H1 (cell line): Measurements from ENCODE around the gene MCC. TPM values are rescaled to one million over a fixed set of nuclear protein-coding genes. Genes with fewer than 3 reads are reported as not detected.
"Not testable (repeated sequence)": the region's sequence is repeated elsewhere in the genome, so short reads cannot be mapped to it uniquely, and the experiment has no call there.

ENCODE experiments used
- CTCF ChIA-PET: fragments of 300-600 bp; sonication (Branson Sonifier 250); formaldehyde crosslinking; loops from one replicate; lab custom pipeline; 2021; ENCODE audit not compliant: partially characterized antibody; lab: Charles Lee
- POLR2A ChIA-PET: fragments of 300-600 bp; sonication (Branson Sonifier 250); formaldehyde crosslinking; loops from one replicate; lab custom pipeline; 2021; ENCODE audit warnings: inconsistent platforms; ENCODE audit not compliant: partially characterized antibody; lab: Charles Lee
- DNase-seq, 2 experiments: peaks; one replicate each; pipeline versions ENCODE4 v3.0.0 to v3.0.0-alpha.2; 2010 to 2022; ENCODE audit warnings: low spot score in 2 of 2, low read depth in 1 of 2, mixed read lengths in 1 of 2
- FAIRE-seq: peaks from 2 replicates; lab custom pipeline; 2011; peaks lifted over from hg19 to GRCh38; lab: Jason Lieb, UNC
- H2AFZ ChIP-seq: 2 replicates; pipeline ENCODE4 v1.8.1; 2012; ENCODE audit warnings: low read length, inconsistent platforms
- H2AK5ac ChIP-seq: 2 replicates; pipeline ENCODE4 v1.6.1; 2013; ENCODE audit warnings: low read depth, low read length
- H2BK120ac ChIP-seq: replicated peaks from 2 replicates; pipeline ENCODE3; 2013; ENCODE audit warnings: low read depth, low read length, inconsistent platforms
- H2BK12ac ChIP-seq: 2 replicates; pipeline ENCODE4 v1.6.1; 2013; ENCODE audit warnings: low read depth, low read length
- H2BK15ac ChIP-seq: 2 replicates; pipeline ENCODE4 v1.6.1; 2013; ENCODE audit warnings: low read length
- H2BK20ac ChIP-seq: 2 replicates; pipeline ENCODE4 v1.6.1; 2013; ENCODE audit warnings: low read length
- H2BK5ac ChIP-seq: 2 replicates; pipeline ENCODE4 v1.6.1; 2013; ENCODE audit warnings: low read depth, low read length
- H3K14ac ChIP-seq: 2 replicates; pipeline ENCODE4 v1.6.1; 2013; ENCODE audit warnings: inconsistent platforms; ENCODE audit not compliant: insufficient read length
- H3K18ac ChIP-seq: 2 replicates; pipeline ENCODE4 v1.6.1; 2013; ENCODE audit warnings: low read length; ENCODE audit errors: extremely low read depth
- H3K23ac ChIP-seq: 2 replicates; pipeline ENCODE4 v1.6.1; 2013; ENCODE audit warnings: inconsistent platforms; ENCODE audit not compliant: insufficient read length
- H3K23me2 ChIP-seq: 2 replicates; pipeline ENCODE4 v1.6.1; 2013; ENCODE audit warnings: low read depth, low read length
- H3K27ac ChIP-seq: 2 replicates; pipeline ENCODE4 v1.6.1; 2011; ENCODE audit warnings: low read depth, low read length, inconsistent platforms
- H3K27me3 ChIP-seq, 4 experiments: replicated peaks in 1 of 4; 1 replicate in 1 of 4; 2 replicates in 3 of 4; pipeline versions ENCODE4 v1.6.1 to v1.8.1; 2011 to 2013; ENCODE audit warnings: low read length in 3 of 4, mild to moderate bottlenecking in 3 of 4, inconsistent platforms in 2 of 4, mixed read lengths in 2 of 4, moderate library complexity in 1 of 4; ENCODE audit not compliant: control insufficient read depth in 3 of 4, insufficient read depth in 3 of 4; ENCODE audit errors: extremely low read depth in 1 of 4
- H3K36me3 ChIP-seq, 4 experiments: 2 replicates each; pipeline versions ENCODE4 v1.6.1 to v1.8.1; 2011 to 2013; ENCODE audit warnings: mild to moderate bottlenecking in 4 of 4, low read length in 3 of 4, moderate library complexity in 2 of 4, control low read depth in 1 of 4, inconsistent platforms in 1 of 4; ENCODE audit not compliant: insufficient read depth in 4 of 4, control insufficient read depth in 2 of 4
- H3K4ac ChIP-seq: replicated peaks from 2 replicates; pipeline ENCODE3; 2013; ENCODE audit warnings: low read length, low read depth, mixed read lengths, inconsistent platforms; ENCODE audit not compliant: insufficient read length
- H3K4me1 ChIP-seq, 4 experiments: replicated peaks in 1 of 4; 1 replicate in 1 of 4; 2 replicates in 3 of 4; pipeline versions ENCODE4 v1.6.1 to v1.8.1; 2011 to 2013; ENCODE audit warnings: low read length in 3 of 4, inconsistent platforms in 2 of 4, mixed read lengths in 1 of 4; ENCODE audit not compliant: insufficient read depth in 4 of 4, control insufficient read depth in 3 of 4
- H3K4me2 ChIP-seq, 2 experiments: 2 replicates each; pipeline versions ENCODE4 v1.6.1 to v1.8.1; 2011 to 2013; ENCODE audit warnings: low read depth in 2 of 2, low read length in 2 of 2, control low read depth in 1 of 2, inconsistent platforms in 1 of 2, mild to moderate bottlenecking in 1 of 2; ENCODE audit not compliant: insufficient read depth in 1 of 2
- H3K4me3 ChIP-seq, 4 experiments: fragments of 200-600, 300-600 bp in 1 of 4; sonication (generic), shearing (Covaris generic), sonication (Bioruptor Twin) in 1 of 4; 2 replicates each; pipeline versions ENCODE4 v1.5.1 to v1.8.1; 2011 to 2016; ENCODE audit warnings: low read length in 4 of 4, low read depth in 3 of 4, control low read depth in 2 of 4, inconsistent platforms in 2 of 4, mild to moderate bottlenecking in 2 of 4, mixed read lengths in 1 of 4, moderate library complexity in 1 of 4; ENCODE audit not compliant: insufficient read depth in 2 of 4; ENCODE audit errors: extremely low read depth in 1 of 4
- H3K56ac ChIP-seq: replicated peaks from 2 replicates; pipeline ENCODE3; 2013; ENCODE audit warnings: low read depth, mild to moderate bottlenecking, mixed read lengths, low read length, inconsistent platforms; ENCODE audit not compliant: insufficient read length
- H3K79me1 ChIP-seq: 2 replicates; pipeline ENCODE4 v1.6.1; 2013; ENCODE audit warnings: low read depth, low read length, control low read depth
- H3K79me2 ChIP-seq, 2 experiments: 2 replicates each; pipeline versions ENCODE4 v1.6.1 to v1.8.1; 2012 to 2013; ENCODE audit warnings: low read length in 2 of 2, mild to moderate bottlenecking in 2 of 2, inconsistent platforms in 1 of 2; ENCODE audit not compliant: insufficient read depth in 2 of 2, control insufficient read depth in 1 of 2
- H3K9ac ChIP-seq, 4 experiments: replicated peaks in 1 of 4; 1 replicate in 1 of 4; 2 replicates in 3 of 4; pipeline versions ENCODE4 v1.6.1 to v1.8.1; 2011 to 2013; ENCODE audit warnings: low read depth in 3 of 4, low read length in 3 of 4, control low read depth in 2 of 4, mild to moderate bottlenecking in 2 of 4, moderate library complexity in 2 of 4, inconsistent platforms in 1 of 4; ENCODE audit errors: extremely low read depth in 1 of 4
- H3K9me3 ChIP-seq, 2 experiments: 2 replicates each; pipeline versions ENCODE4 v1.6.1 to v1.8.1; 2012 to 2013; ENCODE audit warnings: mild to moderate bottlenecking in 2 of 2, moderate library complexity in 2 of 2, control low read depth in 1 of 2, inconsistent platforms in 1 of 2, low read depth in 1 of 2, low read length in 1 of 2, mixed read lengths in 1 of 2; ENCODE audit not compliant: insufficient read depth in 2 of 2
- H4K20me1 ChIP-seq, 2 experiments: replicated peaks in 1 of 2; 2 replicates each; pipeline versions ENCODE3 to v1.8.1; 2011 to 2013; ENCODE audit warnings: inconsistent platforms in 2 of 2, low read length in 2 of 2, mild to moderate bottlenecking in 1 of 2; ENCODE audit not compliant: insufficient read depth in 2 of 2, control insufficient read depth in 1 of 2
- H4K5ac ChIP-seq: 2 replicates; pipeline ENCODE4 v1.6.1; 2013; ENCODE audit warnings: low read length, low read depth, mixed read lengths, inconsistent platforms; ENCODE audit not compliant: insufficient read length
- H4K8ac ChIP-seq: 2 replicates; pipeline ENCODE4 v1.8.0; 2013; ENCODE audit warnings: mild to moderate bottlenecking, moderate library complexity, low read length, inconsistent platforms; ENCODE audit not compliant: insufficient read depth; ENCODE audit errors: extremely low read depth
- H4K91ac ChIP-seq: replicated peaks from 2 replicates; pipeline ENCODE3; 2013; ENCODE audit warnings: low read length, mixed read lengths, inconsistent platforms; ENCODE audit not compliant: insufficient read length
- WGBS, 2 experiments: shearing (Covaris generic) in 1 of 2; methylation state at CpG; one replicate each; pipeline versions ENCODE4 v1.1.6 to v1.1.7; 2013 to 2015; ENCODE audit warnings: low lambda C conversion rate in 2 of 2, mixed read lengths in 2 of 2, inconsistent platforms in 1 of 2, low coverage in 1 of 2, missing lambda C conversion rate in 1 of 2; ENCODE audit not compliant: insufficient replicate concordance in 2 of 2, insufficient coverage in 1 of 2, insufficient read length in 1 of 2; ENCODE audit errors: extremely low coverage in 1 of 2, missing lambda C conversion rate in 1 of 2; 5-methylcytosine and 5-hydroxymethylcytosine counted together
- polyA plus RNA-seq, 7 experiments: library from polyadenylated mRNA; depleted of rRNA in 3 of 7; stranded (reverse) in 5 of 7; unstranded in 2 of 7; fragments of >200 nt in 5 of 7; fragments of 200-250 nt in 2 of 7; gene quantifications; 1 replicate in 5 of 7; 2 replicates in 1 of 7; 4 replicates in 1 of 7; pipeline versions ENCODE4 v1.2.1 to v1.2.3, GENCODE V29; 2011 to 2013; ENCODE audit warnings: missing spikeins in 2 of 7, mixed read lengths in 2 of 7
- total RNA-seq: library from RNA; stranded (reverse); fragmentation: NEBNext Ultra II Directional; extraction: Animal tissue kit (Norgen Biotek cat#: 25700); gene quantifications from 2 replicates; pipeline ENCODE4 v1.2.1, GENCODE V29; 2021

Gene MCC
- total and polyA plus RNA-seq, 2 of the 8 experiments (the other 6 are each of a cell fraction or from before 2014, with no cell fraction given) = 2.6 to 18.3 TPM

DNA sequence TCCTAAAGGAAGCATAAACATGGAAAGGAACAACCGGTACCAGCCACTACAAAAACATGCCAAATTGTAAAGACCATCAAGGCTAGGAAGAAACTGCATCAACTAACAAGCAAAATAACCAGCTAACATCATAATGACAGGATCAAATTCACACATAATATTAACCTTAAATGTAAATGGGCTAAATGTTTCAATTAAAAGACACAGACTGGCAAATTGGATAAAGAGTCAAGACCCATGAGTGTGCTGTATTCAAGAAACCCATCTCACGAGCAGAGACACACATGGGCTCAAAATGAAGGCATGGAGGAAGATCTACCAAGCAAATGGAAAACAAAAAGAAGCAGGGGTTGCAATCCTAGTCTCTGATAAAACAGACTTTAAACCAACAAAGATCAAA is 411.6 kb downstream of the MCC start:
- H3K27me3 ChIP-seq, H2BK120ac ChIP-seq, H3K9ac ChIP-seq, H3K79me1 ChIP-seq, H4K20me1 ChIP-seq, H2AFZ ChIP-seq, H3K56ac ChIP-seq, H3K4me2 ChIP-seq, H4K8ac ChIP-seq, FAIRE-seq, H3K23me2 ChIP-seq, H3K27ac ChIP-seq, H2BK12ac ChIP-seq, H3K23ac ChIP-seq, H2BK20ac ChIP-seq, H3K4ac ChIP-seq, H4K5ac ChIP-seq, H2BK5ac ChIP-seq, H3K79me2 ChIP-seq, POLR2A ChIA-PET, H2BK15ac ChIP-seq, H3K9me3 ChIP-seq, H3K14ac ChIP-seq, H3K18ac ChIP-seq, H2AK5ac ChIP-seq, H3K4me3 ChIP-seq, DNase-seq, H4K91ac ChIP-seq: not testable (repeated sequence)
- Histone ChIP-seq H3K36me3 (peaks cover 0 to 12% (median 0%) of the 10 kb centered on the region in 4 experiments; a peak in 1 of 8 replicates), H3K4me1 (peaks cover 0 to 10% (median 1%) of the 10 kb centered on the region in 4 experiments; a peak in 3 of 7 replicates)
- WGBS, 2 experiments = 83% methylated on average over 2 of the region's 2 CpGs; no CpG with 5 or more reads in 1 of the 2 experiments
- CTCF ChIA-PET = interaction anchor here (0.7 to 1.6 kb wide), 3 partner anchors 16 to 80 kb away, joined by 3 to 5 read pairs (median 3); no protein-coding TSS in a partner anchor
